GM19328 (cell line): ENCODE data around the gene BAIAP2.
"Not testable (repeated sequence)": the region's sequence is repeated elsewhere in the genome, so short reads cannot be mapped to it uniquely, and the experiment has no call there.

Experiments
- ATAC-seq: cut with Tn5 transposase; IDR thresholded peaks from one replicate; pipeline ENCODE4 v1.9.1; 2021; ENCODE audit warnings: mild to moderate bottlenecking, moderate library complexity; ENCODE audit not compliant: unreplicated experiment

BAIAP2 gene

DNA sequence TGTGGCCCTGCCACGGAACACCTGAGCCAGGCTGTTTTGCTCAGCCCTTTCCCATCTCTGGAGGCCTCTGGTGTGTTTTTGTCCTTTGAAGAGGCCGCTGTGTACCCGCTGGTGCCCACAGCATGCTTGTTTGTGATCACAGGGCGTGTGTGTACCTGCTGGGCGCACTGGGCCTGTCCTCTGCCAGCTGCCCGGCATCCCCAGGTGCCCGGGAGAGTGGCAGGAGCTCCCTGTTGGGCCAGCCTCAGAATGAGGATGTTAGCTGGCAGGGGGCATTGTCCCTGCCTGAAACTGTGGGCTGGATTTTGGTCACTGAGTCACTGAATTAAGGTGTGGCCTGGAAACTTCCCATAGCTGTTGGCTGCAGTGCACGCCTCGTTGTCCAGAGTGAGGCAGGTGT lies 31.1 kb downstream of the BAIAP2 start:
- no peak for ATAC-seq

DNA sequence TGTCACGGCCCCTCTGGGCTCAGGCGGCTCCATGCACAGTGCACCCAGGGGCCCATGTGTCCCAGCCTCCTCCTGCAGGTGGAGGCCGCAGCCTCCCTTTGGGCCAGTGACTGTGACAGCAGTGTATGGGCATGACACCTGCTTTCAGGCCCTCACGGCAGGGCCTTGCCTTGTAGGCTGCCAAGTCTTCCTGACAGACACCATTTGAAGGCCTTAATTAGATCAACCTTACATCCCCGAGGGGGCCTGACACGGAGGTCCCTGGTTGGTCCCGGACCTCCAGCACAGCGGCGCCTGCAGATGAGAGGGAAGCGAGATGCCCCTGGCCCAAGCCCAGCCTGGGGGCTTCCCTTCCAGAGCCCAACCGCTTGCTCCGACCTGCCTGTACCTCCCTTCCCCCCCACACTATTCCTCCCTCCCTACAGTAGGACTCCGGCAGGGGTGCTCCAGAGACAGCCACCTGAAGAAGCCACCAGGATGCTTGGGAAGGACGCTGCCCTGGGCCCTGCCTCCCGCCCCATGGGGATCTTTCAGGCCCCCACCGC lies 31.9 kb downstream of the BAIAP2 start:
- ATAC-seq = no peak

DNA sequence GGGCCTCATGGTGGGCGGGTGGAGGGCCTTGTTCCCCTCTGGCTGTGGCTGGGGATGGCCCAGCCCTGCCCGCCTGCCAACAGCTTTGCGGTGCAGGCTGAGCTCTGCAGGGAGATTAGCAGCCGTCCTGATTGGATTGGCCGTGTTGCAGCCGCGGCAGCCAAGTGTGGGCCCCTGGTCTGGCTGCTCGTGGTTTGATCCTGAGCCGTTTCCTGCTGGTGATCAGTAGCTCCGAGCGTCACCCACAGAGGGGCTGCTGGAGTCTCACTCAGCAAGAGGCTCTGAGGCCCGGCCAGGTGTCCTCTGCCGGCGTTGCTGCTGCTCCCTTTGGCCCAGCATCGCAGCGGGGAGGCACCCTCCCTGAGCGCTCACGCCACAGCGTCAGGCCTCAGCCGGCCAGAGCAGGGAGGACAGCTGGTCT lies 32.5 kb downstream of the BAIAP2 start:
- ATAC-seq = no peak

DNA sequence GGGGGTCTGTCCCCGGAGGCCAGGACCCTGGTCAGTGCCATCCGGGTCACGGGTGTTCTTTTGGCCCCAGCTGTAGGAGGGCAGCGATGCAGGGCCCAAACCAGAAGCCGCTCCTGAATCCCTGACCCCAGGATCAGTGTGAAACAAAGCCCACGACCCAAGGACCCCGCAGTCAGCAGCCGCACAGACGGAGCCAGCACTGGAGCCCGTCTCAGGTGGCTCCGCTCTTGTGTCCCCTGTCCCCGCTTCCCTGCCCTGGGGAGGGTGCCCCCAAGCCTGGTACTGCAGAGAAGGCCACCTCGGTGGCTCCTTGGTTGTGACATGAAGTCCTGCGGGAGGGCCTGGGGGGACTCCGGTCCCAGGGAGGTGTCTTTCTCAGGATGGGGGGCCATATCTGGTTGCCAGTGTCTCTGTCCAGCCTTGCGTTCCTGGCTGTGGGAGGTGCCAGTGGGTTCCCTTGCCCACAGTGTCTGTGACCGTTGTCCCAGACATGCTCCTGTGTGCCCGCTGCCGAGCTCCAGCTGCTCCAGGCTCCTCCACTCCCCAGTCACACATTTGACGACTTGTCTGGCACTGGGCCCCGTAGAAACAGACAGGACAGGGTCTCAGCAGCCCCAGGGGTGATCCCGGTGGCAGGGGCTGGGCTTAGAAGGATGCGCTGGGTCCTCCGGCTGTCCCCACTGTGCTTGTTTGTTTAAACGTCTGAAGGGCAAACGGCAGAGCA lies 33.6 kb downstream of the BAIAP2 start:
- ATAC-seq = no peak

DNA sequence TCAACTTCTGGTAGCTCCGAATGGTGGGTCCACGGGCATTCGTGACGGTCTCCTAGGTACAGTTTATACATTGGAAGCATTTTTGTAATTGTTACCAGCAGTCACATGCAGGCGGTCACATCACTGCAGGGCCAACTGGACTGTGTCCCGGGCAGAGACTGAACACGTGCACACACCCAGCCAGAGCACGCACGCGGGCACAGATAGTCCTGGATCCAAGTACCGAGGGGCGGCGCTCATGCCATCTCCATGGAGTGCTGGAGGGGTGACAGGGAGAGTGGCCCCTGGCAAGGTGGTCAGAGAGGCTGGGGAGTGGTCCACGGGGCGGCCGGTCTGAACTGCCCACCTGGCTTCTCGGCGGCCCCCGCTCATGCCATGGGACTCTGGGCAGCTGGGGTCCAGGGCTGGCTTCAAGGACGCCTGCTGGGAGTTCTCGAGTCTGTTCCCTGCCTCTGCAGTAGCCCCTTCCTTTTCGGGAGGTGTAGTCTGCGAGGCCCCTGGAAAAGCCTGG lies 34.2 kb downstream of the BAIAP2 start:
- no peak for ATAC-seq

DNA sequence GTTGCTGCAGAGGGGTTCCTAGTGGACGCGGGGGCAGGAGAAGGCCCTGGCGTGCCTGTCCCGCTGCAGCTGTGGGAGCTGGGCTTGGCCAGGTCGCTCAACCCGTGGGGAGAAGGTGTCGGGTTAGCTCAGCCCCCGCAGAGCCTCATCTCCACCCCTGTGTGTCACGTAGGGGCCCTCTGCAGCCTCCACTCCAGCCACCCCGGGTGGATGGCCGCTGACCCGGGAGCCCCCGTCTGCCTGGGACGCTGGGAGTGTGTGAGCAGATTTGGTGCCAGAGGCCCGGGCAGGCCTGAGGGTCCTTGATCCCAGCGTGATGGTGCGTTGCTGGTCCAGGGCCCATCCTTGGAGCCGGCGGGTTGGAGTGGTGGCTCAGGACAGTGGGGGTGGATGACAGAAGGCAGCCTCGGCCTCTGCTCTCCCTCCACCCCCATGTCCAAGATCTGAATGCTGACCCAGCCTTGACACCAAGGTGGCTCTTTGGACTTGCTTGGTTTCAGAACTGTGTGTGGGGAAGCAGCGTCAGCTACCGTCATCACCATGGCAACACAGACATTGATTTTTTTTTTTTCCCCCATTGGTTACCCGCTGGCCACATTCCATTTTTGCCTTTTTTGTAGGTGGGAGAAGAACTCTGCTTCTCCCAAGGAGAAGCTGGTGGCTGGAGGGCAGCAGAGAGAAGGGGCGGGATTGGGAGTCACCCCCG lies 35.7 kb downstream of the BAIAP2 start:
- no peak for ATAC-seq

DNA sequence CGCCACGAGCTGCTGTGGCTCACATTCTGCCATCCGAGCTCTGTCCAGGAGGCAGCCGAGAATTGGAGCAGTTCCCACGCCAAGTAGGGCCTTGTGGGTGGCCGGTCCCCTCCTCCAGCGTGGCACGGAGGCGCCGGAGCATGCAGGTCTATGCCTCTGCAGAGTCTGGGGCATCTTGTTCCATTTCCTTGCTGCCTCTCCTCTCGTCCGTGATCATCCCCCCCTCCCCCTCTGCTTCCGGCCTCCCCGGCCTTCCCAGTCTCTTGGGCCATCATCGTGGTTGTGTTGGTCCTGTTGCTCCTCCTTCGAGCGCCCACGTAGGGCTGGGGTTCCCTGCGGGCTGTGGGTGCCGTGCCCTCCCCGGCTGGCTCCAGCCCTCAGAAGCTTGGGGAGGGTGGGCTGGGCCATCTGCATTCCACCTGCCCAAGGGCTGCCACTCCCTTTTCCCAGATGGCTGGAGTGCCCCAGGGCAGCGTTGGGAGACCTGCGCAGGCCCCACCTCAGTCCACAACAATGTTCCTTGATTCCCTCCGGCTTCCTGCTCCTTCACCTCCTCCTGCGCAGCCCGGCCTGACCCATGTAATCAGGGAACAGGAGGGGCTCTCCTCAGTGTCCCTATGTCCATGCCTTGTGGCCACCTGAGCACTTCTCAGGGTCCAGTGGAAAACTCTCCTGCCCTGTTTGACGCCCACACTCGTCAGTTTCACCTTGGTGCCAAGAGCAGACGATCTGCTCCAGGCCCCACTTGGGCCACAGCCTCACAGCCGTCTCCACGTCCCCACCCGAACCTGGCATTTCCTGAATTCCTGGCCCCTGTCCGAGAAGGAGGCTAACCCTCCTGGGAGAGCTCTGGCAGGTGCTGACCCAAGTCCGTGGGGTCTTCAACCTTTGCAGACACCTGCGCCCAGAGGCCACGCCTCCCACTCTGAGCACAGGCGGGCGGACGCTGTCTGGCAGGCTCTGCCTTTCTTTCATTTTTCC lies 37.1 kb downstream of the BAIAP2 start:
- ATAC-seq = no peak

DNA sequence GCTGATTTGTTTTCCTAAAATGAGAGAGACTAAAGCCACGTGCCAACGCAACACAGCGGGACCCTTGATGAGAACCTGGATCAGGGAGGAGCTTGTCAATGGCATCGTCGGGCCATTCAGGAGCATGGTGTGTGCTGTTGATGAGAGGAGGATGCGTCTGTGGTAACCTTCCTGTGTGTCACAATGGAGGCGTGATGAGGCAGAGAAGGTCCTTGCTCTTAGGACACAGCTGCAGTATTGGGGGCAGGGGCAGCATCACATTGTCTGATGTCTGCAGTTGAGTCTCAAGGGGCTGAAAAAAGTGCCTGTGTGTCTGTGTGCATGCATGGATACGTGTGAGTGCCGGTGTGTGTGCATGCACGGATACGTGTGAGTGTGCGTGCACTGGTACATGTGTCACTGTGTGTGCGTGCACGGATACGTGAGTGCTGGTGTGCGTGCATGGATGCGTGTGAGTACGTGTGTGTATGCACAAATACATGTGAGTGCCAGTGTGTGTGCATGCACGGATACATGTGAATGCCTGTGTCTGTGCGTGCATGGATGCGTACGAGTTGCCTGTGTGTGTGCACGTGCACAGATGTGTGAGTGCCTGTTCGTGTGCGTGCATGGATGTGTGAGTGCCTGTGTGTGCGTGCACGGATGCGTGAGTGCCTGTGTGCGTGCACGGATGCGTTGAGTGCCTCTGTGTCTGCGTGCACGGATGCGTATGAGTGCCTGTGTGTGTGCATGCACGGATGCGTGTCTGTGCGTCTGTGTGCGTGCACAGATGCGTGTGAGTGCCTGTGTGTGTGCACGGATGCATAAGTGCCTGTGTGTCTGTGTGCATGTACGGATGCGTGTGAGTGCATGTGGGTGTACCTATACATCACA lies 39.3 kb downstream of the BAIAP2 start:
- no peak for ATAC-seq

DNA sequence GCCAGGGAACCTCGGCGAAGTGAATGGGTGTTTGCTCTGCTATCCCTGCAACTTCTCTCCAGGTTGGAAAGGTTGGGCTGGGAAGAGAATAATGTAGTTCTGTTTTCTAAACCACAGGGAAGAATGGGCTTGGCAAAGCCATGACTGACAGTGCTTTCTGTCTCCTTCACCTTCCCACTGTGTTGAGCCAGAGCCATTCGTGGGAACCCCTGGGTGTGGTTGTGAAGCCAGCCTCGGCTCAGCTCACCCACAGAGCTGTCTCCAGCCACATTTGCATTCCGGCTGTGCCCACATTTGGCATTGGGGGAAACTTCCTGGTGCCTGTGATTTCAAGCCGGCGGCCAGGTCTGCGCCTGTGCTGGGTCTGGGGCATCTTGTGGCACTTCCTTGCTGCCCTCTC lies 39.9 kb downstream of the BAIAP2 start:
- ATAC-seq = no peak

DNA sequence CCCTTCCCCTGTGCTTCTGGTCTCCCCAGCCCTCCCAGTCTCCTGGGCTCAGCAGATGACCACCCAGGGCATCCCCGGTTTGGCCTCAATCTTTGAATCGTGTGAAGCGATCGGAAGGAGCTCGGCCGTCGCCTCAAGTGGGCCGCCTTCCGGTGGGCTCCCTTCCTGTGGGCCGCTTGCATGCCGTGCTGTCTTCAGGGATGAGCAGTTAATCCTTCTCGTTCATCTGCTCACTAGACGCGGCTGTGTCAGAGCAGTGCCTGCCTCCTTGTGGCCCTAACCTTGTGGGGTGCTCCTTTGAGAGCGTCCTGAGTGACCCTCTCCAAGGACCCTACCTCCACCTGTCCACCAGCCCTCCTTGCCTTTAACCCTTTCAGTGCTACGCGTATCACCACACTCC lies 40.4 kb downstream of the BAIAP2 start:
- no peak for ATAC-seq

DNA sequence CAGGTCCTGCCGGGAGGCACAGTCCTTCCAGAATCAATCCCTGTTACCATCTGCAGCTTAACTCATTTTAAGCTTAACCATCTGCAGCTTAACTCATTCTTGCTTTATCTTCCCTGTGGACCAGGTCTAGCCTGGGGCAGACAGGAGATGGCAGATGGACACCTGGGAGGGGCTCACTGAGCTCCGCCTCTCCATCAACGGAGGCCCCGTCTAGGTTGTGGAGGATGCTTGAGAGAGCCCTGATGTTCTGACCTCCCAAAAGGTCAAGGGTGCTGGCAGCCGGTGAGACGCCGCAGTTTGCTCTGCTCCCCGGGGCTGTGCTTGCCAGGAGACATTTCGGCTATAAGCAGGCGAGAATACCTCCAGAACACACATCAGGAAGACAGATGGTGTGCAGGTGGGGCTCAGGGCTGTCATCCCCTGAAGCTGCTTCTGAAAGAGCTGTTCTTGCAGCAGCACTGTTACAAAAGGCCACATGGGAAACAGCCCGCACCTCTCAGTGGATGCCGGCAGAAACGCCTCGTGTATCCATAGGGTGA lies 41.3 kb downstream of the BAIAP2 start:
- ATAC-seq = no peak

DNA sequence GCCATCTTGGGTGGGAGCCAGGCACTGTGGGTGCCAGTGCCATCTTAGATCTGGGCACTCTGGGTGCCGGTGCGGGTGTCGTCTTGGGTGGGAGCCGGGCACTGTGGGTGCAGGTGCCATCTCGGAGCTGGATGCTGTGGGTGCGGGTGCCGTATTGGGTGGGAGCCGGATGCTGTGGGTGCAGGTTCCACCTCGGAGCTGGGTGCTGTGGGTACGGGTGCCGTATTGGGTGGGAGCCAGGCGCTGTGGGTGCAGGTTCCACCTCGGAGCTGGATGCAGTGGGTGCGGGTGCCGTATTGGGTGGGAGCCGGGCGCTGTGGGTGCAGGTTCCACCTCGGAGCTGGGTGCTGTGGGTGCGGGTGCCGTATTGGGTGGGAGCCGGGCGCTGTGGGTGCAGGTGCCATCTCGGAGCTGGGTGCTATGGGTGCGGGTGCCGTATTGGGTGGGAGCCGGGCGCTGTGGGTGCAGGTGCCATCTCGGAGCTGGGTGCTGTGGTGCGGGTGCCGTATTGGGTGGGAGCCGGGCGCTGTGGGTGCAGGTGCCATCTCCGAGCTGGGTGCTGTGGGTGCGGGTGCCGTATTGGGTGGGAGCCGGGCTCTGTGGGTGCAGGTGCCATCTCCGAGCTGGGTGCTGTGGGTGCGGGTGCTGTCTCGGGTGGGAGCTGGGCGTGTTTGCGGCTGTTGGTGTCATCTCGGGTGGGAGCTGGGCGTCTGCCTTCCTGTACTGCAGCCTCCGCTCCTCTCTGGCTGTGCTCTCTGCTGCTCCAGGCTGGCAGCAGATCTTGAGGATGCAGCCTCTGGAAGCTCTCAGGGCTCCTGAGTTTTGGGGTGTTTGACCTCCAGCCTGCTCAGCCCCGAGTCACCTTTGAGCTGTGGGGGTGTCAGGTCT lies 43.3 kb downstream of the BAIAP2 start:
- not testable (repeated sequence) for ATAC-seq

DNA sequence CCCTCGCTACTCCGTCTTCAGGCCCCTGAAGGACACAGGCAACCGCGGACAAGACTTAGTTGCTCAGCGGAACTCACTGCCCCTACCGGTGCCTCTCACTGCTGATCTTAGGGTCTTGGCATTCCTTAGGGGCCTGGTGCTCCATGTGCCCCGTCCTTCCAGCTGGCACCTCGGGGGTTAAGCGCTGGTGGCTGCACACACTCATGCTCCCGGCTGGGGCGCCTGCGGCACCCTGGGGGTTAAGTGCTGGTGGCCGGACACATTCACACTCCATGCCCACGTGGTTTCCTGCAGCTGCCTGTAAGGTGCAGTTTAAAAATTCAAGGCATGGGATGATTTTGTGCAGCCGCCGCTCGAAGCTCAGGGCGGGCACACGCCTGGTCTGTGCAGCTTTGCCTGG lies 45.1 kb downstream of the BAIAP2 start:
- no peak for ATAC-seq

DNA sequence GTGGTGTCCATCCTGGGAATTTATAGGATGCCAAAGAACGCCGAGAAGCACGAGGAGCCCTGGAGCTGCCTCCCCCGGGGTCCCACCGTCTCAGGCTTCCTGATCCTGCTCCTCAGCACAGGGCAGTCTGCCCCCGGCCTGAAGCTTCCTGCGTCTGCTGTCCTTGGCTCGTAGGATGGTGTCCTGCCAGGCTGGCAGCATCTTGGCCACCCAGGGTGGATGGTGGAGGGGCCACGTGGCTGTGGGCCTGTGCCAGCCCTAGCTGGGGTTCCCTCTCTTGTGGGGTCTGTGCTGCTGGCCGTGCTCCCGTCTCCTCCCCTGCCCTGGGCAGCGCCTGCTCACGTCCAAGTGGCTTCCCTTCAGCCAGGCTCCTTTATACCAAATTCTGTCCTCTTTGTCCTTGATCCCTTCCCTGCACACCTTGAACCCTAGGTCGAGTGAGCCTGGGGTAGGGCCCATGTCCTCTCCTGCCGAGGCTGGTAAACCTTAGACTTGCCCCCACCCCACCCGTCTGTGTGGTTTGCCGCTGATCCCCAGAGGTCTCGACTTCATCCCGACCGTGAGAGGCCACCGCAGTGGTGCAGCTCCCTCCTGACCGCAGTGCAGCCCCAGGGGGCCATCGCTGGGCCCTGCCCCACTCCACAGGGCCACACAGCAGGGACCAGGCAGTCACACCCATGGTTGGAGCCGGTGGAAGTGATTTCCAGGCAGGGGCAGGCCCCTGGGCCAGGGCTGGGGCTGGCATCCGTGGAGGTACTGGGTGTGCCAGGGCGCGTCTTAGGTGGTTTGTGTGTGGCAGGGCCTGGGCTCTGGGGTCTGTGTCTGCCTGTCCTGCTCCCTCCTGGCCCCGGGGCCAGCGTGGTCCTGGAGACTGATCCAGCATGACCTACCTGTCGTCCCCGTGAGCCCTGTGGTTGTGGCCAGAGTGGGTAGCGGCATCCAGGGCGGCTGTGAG lies 46.5 kb downstream of the BAIAP2 start:
- ATAC-seq = no peak

DNA sequence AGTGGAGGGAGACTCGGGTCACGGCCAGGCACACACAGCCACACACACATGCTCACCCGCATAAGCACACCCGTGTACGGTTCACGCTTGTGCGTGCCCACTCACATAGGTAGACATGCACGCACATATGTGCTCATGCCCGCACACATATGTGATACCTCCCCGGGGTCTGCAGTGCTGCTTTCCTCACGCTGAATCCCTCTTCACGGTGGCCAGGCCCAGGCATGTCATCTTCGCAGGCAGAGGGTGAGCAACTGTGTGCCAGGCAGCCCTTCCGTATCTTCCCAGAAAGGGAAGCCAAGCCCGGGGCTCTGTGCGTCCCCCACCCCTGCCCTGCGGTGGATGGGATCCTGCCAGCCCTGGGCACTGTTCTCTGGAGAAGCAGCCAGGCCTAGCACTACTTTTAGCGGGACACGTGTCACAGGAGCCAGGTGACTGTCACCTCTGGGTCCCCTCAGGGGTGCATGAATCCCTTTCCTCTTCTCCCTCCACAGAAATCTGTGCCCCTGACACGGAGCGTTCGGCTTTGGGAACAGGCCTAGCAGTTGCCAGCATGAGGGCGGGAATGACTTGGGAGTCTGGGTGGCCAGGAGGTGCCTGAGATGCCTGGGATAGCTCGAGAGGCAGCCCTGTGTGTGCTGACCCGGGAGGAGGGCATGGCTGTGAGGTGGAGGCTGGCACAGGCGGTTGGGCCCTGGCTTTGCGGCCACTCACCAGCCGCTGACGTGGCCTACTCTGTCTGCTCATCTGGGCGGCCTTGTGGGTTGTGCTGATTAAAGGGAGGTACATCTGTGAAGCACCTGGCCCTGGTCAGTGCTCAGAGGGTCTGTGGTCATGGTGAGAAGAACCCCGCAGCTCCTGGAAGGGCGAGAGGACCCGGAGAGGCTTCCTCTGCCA lies 47.5 kb downstream of the BAIAP2 start:
- ATAC-seq = no peak

DNA sequence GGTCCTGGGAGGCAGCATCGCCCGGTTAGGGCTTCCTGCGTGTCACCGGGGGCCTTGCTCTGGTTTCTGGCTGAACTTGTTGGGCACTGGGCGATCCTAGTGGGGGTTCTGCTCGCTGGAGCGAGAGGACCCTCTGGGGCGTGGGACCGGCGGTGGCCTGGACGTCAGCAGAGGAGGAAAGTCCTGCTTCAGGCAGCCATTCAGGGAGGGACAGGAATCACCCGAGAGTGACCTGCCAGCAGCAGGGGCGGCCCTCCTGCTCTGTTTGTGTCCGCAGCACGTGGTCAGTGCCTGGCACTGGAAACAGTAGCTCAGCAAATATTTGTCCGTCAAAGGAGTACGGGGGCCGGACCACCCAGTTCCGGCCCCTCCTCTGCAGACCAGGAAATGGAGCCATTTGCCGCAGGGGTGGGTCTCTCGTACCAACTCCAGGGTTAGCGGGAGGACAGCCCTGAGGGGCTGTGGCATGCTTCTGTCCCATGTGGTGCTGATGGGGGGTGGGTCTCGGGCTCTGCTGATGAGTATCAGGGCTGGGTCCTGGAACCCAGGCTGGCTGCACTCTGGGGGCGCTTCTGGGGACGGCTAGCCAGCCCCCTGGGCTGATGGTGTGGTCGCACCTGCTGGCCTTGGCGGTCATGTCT lies 48.3 kb downstream of the BAIAP2 start:
- no peak for ATAC-seq
